Stimulated activated CD4-positive, alpha-beta T cell treated with anti-CD3 and anti-CD28 coated beads, Interleukin-1b, Interleukin-23, amount 100 ng/mL, for 48 hours (primary cell): ENCODE measurements around the gene APBB1IP.
A peak's percentile ranks its signal among the peaks of the same experiment; 100 is the strongest.

Source experiments
- DNase-seq: peaks from one replicate; pipeline ENCODE4 v3.0.0-alpha.2; 2020

APBB1IP gene

DNA sequence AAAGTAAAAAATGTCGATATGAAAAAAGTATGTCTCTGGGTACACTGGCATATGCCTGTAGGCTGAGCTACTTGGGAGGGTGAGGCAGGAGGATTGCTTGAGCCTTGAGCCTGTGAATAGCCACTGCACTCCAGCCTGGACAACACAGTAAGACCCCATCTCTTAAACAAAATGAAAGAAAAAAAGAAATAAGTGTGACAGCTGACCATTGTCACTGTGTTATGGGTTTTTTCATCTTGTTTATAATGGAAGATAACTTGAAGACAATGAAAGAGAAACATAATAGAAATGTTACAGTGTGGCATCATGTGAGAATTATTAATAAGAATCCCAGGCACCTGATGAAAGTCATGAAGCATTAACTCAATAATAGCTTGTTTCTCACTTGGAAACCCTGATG, 75.0 kb downstream of the APBB1IP start:
- no peak for DNase-seq

DNA sequence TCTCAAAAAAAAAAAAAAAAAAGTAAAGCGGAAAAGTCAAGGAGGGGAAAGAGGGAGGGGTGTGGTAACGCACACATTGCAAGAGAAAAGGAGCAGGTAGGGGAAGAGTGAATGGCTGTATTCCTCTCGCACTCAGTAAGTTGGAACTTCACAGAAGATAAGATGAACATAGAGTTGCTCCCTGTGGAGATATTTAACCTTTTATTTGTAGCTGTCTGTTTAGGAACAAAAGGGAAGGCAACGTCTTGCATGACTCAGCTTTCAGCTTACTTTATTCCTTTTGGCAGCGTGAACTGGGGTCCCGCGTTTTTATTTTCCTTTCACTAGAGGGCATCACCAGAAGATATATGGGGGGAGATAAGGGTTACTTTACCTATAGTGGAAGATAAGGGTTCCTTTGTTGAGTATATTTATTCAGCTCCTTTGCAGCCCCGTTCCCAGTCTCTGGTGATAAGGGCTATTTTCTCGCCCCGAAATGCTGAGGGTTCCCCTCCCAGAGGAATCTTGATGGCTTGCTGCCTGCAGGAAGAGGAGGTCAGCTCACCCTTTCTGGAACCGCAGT, 78.5 kb downstream of the APBB1IP start:
- no peak for DNase-seq

DNA sequence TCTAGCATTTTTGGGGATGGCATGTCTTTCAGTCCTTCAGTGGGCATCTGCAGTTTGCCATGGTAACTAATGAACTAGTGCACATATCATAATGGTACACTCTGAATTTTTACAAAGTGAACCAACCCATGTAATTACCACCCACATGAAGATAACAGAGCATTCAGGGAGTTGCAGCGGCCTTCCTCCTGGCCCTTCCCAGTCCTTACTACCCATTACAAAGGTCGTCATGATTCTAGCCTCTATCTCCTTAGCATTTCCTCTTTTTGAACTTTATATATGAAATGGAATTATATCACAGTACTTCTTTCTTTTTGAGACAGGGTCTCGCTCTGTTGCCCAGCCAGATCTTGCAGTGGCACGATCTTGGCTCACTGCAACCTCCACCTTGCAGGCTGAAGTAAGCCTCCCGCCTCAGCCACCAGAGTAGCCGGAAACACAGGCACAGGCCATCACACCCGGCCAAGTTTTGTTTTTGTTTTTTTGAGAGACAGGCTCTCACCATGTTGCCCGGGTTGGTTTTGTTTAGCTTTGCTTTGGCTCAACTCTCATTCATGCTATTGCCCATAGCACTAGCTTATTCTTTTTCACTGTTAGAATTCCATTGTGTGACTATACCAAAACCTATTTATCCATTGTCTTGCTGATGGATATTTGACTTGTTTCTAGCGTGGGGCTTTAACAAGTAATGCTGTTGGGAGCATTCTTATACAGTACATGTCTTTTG, 79.2 kb downstream of the APBB1IP start:
- DNase-seq, result no peak

DNA sequence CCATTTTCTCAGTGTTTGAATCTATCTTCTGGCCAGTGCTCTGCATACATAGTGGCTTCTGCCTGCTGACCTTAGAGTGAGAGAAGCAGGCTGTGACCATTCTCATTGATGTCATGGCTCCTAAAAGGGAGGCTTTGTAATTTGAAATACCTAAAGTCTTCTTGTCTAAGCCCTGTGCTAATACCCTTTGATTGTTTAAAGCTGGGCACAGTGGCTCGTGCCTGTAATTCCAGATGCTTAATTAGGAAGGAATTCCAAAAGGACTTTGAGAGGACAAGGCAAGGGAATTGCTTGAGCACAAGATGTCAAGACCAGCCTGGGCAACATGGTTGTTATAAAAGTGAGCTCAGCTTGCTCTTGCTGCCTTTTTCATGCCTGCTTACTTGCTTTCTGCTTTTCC, 81.7 kb downstream of the APBB1IP start:
- no peak for DNase-seq

DNA sequence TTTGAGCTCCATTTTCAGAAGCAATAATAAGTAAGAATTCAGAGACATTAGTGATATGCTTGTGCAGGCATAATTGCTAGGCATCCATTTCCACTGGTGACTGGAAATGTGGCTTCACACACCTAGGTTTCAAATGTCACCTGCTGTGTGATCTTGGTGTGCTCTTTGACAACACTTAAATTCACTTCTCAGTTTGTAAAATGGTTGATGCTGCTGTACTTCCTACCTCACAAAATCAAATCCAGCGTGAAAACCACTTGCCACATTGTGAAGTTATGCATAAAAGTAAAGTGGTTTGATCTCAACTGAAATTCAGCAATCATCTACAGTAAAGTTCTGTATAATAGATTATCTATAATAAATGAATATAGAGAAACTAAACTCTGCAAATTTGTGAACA, 82.4 kb downstream of the APBB1IP start:
- no peak for DNase-seq

DNA sequence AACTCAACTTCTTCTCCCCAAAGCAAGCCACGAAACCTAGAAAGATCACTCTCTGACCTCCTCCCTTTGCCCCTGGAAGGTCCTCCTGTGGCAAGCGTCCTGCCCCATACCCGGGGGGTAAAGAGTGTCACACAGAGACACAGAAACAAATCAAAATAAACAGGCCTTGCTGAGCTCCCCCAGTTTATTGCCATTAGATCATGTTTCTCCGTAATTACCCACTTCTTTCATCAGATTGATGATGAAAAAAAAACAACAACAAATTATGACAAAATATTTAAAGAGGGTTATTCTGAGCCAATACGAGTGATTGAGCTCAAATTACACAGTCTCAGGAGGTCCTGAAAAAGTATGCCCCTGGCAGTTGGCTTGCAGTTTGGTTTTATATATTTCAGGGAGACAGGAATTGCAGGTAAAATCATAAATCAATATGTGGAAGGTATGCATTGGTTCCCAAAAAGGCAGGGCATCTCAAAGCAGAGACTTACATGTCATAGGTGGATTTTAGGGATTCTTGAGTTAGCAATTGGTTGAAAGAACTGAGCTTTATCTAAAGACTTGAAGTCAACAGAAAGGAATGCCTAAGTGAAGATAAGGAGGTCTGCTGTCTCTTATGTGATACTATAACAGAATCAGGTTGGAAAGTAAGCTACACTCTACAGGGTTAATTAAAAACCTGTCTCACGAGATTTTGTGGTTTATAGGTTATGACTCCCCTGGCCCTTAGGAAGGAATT, 86.2 kb downstream of the APBB1IP start:
- DNase-seq, result no peak

DNA sequence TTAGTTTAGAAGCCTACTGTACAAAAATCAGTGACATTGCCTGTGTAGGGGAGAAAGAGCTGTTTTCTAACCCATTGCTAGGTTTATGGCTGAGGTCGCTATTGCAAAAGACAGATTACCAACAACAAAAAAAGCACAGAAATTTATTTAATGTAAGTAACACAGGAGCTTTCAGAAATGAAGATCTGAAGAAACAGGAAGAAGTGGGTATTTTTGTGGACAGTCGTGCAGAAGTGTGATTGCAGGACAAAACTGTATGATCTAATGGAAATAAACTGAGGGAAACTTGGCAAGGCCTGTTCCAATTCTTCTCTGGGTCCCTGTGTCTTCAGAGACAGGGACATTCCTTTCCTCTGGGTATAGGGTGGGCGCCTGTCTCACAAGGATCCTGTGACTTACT, 87.4 kb downstream of the APBB1IP start:
- DNase-seq, result no peak

DNA sequence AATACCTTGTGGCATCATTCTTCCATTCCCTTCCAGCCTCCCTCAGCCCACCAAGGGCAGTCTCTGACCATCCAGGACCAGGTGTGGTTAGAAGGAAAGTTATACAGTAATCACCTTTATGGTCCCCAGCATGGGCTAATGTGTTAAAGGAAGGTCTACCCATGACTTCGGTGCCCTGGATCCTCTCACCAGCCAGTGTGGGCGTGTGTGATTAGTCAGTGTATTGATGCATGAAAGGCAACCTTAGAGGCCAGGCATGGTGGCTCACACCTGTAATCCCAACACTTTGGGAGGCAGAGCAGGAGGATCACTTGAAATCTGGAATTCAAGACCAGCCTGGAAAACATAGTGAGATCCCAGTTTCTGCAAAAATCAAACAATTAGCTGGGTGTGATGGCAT, 88.9 kb downstream of the APBB1IP start:
- no peak for DNase-seq

DNA sequence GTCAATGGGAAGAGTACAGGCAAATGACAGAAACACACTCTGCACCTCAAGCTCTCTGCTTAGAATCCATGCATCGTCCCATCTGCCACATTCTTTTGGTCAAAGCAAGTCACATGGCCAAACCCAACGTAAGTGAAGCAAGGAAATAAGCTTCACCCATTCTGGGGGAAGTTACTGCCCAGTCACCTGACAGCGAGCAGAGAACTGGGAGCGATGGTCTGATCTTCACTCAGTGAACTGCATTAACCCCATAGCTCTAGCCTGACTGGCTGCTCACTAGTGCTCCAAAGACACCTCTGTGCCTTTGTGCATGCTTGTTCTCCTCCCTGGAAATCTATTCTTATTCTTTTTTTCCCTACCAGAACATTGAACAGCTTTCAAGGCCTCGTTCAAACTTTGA, 89.9 kb downstream of the APBB1IP start:
- DNase-seq, result no peak

DNA sequence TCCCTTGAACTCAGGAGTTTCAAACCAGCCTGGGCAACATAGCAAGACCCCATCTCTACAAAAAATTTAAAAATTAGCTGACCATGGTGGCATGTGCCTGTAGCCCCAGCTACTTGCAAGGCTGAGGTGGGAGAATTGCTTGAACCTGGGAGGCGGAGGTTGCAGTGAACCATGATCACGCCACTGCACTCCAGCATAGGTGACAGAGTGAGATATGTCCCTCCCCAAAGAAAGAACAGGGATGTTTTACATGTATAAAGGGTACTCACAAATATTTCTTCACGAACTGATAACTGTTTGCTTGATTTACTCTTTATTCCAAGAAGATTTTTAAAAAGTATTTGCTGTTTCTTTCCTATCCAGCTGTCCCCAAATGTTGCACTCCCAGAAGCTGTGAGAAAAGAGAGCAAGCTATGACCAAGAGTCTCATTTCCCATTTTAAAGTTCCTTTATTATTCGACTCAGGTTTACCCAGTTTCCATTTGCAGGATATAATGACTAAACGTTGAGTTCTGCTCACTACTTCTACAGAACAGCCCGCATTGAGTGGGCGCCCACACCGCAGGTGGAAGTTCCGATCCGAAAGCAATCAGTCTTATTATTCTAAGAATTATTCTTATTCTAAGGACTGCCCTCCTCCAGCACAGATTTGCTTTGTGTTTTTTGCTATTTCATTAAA, 90.7 kb downstream of the APBB1IP start:
- no peak for DNase-seq

DNA sequence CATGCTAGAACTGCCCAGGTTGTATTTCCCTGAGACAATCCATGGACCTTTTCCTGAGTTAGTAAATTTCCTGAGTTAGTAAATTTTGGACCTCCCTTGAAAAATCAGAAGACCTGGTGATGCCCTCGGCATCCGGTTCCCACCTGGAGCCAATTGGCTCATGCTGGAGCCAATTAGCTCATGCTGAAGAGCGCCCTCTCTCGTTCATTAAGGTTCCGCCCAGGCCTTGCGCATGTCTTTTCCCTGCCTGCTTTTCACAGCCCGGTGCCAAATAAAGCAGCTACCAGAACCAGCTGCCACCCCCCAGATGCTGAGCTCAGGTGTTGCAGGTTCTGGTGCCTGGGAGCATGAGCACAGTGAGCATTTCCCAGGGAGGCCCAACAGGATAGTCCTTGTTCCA, 96.2 kb downstream of the APBB1IP start:
- no peak for DNase-seq

DNA sequence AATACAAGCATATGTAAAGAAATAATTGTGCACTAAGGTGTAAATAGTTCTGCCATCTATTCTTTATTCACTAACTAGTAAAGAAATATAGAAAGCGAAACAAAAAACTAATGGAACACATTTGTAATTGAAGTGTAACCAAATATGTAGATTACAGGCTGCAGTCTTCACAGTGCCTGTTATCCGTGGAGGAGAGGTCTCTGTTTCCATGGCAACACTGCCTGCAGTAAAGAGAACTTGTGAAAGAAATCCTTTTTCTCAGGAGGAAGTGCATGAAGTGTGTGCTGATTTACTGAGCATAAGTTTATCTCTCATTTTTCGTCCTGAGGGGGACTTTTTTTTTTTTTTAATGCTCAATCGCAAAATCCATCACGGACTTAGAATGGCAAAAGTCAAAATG, 102.5 kb downstream of the APBB1IP start:
- DNase-seq, result no peak

DNA sequence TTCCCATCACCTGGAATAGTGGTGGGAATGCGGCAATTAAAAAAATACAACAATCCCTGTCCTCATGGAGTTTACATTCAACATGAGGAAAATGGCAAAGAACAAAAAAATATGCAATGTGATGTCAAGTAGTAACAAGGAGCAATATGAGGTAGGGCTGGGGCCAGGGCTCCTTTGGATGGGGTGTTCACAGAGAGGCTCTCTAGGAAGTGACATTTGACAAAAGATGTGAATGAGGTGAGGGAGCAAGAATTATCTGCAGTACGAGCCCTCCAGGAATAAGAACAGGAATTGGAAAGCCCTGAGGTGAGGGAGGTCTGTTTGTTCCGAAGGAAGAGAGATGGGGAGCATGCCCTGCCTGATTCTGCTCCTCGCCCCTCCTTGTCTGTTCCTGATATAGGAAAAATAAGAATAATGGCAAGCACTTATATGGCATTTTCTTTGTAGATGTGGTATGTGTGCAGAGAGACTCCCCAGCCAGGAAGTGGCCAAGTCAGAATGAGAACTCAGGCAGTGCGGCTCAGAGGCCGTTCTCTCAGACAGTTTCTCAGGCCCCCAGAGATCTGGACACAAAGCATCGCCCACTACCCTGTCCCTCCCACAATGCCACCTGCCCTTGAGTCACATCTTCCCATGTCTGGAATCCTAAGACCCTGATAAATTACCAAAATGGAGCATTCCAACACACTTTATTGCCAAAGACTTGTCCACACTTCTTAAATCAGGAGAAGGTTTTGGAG, 105.6 kb downstream of the APBB1IP start:
- DNase-seq, result no peak

DNA sequence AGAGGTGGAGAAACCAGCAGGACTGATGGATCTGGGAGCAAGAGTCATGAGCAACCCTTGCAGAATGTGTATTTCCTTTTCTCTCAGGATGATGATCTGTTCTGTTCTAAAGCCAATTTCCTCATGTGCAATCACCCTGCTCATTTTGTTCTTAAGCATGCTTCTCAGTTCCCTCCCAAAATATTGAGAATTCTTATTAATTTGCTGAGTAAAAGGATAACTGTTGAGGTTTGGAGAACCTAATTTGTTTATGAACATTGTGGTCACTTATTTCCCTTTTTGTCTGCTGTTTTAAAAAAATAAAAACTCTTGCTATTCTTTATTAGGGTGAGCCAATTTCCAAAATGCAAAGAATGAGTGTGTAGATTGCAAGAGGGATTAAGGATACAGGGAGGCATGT, 106.8 kb downstream of the APBB1IP start:
- DNase-seq, result no peak

DNA sequence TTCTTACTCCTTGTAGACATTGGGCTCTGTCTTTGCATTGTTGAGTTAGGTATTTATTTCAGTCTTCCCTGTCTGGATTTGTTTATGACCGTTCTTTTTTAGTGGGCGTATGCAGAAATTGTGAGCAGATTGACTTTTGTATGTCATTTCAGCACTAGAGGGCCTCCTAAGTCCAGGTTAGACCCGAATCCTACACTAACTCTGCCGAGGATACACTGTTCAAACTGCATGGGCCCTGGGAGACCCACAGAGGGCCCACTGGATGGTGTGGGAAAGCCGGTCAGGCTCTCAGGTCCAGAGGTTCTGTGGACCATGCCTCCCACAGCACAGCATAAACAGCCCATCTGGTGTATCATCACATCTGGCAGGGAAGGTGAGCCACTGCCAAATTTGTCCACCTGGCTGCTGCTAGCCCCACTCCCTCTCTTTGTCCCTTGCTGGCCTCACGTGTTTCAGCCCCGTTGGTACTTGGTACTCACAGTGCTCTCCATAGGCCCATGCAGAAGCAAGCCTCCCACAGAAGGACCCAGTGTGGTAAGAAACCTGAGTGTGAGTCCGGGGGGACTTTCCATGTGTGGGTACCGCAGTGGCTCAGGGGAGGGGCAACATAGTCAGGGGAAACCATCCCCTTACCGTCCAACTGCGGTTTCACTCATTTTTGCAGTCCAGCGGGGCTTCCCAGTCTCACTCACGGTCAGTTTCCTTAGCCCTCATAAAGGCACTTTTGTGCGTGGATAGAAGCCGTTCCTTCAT, 112.8 kb downstream of the APBB1IP start:
- DNase-seq, result no peak

DNA sequence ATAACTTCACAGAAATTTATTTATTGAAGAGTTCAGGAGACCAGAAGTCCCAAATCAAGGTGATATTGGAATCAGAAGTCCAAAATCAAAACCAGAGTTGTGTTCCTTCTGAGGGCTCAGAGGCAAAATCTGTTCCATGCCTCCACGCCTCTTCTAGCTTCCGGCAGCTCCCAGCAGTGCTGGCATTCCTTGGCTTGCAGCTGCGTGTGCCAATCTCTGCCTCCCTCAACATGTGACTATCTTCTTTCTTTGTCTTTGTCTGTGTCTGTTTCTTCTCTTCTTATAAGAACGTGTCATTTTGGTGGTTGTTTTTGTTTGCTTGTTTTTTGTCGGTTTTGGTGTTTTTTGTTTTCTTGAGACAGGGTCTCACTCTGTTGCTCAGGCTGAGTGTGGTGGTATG, 116.1 kb downstream of the APBB1IP start:
- DNase-seq, result no peak

DNA sequence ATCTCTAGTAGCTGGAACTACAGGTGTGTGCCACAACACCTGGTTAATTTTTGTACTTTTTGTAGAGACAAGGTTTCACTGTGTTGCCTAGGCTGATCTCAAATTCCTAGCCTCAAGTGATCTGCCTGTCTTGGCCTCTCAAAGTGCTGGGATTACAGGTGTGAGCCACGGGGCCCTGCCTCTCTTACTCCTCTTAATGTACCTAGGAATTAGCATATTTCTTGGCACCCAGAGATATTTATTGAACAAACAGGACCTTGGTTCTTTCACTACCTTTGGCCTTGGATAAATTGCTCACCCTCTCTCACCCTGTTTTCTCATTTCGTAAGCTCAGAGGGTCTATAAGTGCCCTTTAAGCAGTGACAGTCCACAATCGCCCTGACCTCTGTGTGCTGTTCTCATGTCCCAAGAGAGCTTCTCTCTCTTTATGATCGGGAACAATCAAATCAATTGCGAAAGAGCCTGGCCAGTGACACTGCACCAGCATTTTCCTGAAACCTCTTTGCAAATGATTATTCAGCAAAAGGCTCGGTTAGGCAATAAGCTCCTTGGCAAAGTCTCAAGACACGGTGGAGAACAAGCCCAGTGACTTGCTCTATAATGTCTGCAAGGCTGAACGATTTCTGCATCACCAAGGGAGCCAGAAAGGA, 117.7 kb downstream of the APBB1IP start:
- no peak for DNase-seq

DNA sequence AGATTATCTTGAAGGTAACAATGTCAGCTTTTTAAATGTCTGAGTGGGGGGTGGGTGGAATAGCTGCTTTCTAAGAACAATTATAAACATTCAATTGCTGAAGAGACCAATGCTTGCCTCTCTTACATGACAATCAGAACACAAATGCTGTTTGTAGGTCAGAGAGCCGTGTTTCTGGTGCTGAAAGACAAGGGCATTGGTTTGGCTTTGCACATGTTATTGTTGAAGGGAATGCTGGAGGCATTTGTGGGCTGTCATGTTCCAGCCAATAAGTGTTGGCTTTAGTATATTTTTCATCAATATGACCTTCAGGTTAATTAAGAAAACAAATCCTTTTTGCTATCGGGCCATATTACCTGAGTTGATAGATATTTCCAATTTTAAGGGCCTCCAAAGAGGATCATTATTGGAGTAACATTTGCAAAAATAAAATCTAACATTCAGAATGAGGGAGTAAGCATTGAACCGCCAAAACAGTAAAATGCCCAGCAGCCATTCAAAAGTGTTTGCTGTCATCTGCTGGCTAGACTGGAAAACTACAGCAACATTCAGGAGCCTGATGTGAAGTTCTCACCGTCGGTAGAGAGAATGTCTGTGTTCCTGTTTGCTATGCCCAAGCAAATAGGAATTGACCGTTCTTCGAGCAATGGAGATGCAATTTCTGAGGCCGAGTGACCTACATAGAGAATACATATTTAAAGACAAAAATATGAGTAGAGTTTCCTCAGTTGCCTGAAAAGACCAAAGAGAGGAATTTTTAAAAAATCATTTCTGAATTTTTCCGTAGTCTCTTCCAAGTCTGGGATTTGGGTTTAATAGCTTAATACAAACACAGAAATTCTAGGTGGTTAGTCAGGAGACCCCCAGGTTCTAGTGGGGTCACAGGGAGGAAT, 118.9 kb downstream of the APBB1IP start:
- DNase-seq, result peak; percentile 23

DNA sequence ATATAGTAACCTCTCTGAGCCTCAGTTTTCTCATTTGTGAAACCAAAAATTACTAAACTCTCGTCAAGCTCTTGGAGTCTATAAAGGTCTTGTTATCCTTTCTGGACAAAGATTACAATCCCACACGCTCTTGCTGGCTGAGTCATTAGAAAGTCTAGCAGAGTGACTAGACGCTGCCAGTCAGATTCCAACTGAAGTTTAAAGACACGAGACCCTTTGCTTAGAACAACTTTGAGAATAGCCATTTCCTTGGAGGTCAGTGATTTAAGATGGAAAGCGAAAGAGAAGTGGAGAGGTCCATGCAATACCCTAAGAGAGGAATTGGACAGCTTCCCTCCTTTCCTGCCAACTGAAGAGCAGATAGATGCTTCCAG, 119.5 kb downstream of the APBB1IP start:
- DNase-seq, result no peak

DNA sequence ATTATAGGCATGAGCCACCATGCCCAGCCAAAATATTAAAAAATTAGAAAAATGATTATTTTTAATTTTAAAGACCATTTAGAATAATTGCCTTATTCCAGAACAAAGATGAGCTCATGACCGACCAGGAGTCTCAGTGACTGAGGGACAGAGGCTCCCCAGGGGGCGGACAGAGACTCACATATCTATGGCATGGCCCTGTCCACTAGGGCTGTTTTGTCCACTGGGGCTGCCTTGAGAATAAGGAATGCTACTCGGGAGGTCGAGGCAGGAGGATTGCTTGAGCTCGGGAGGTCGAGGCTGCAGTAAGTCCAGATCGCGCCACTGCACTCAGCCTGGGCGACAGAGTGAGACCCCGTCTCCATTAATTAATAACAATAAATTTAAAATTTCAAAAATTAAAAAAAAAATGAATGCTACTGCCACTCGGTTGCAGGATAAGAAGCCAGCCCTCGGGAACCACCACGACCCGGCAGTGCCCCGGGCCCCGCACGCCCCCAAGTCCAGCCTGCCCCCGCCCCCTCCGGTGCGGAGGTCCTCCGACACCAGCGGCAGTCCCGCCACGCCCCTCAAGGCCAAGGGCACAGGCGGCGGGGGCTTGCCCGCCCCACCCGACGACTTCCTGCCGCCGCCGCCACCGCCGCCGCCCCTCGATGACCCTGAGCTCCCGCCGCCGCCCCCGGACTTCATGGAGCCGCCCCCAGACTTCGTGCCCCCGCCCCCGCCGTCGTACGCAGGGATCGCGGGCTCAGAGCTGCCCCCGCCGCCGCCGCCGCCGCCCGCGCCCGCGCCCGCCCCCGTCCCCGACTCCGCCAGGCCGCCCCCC, 128.6 kb downstream of the APBB1IP start:
- no peak for DNase-seq
